Measurements from ENCODE around the gene CASR.

The CASR gene

DNA sequence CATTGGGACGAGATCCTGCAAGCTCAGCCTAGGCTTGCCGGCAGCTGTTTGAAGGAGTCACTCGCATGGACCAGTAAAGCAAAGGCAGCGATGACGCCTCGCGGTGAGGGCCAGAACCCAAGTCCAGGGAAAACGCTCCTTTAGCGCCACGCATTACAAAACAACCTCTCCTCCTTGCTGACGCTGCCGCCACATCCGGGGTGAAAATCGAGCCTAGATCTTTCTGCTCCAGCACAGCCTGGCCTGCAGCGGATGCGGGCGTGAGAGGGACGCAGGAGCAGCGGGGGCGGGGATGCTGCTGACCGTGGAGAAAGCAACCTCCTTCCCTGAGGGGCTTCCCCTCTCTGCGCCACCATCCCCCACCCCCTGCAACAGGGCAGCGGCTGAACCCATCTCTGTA lies 46.7 kb downstream of the CASR start:
- TF ChIP-seq, protein P1, sequence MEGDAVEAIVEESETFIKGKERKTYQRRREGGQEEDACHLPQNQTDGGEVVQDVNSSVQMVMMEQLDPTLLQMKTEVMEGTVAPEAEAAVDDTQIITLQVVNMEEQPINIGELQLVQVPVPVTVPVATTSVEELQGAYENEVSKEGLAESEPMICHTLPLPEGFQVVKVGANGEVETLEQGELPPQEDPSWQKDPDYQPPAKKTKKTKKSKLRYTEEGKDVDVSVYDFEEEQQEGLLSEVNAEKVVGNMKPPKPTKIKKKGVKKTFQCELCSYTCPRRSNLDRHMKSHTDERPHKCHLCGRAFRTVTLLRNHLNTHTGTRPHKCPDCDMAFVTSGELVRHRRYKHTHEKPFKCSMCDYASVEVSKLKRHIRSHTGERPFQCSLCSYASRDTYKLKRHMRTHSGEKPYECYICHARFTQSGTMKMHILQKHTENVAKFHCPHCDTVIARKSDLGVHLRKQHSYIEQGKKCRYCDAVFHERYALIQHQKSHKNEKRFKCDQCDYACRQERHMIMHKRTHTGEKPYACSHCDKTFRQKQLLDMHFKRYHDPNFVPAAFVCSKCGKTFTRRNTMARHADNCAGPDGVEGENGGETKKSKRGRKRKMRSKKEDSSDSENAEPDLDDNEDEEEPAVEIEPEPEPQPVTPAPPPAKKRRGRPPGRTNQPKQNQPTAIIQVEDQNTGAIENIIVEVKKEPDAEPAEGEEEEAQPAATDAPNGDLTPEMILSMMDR (IDR thresholded peaks at IDR 0.05; ENCODE audit: low read depth, low read length), result no peak
- no peak for DNase-seq (ENCODE audit: low read depth in 2 of 2)
- no peak overlapping the region for H3K4me3 ChIP-seq (replicated peaks in 1 of 2; ENCODE audit: low read depth in 2 of 2, low read length in 2 of 2)

DNA sequence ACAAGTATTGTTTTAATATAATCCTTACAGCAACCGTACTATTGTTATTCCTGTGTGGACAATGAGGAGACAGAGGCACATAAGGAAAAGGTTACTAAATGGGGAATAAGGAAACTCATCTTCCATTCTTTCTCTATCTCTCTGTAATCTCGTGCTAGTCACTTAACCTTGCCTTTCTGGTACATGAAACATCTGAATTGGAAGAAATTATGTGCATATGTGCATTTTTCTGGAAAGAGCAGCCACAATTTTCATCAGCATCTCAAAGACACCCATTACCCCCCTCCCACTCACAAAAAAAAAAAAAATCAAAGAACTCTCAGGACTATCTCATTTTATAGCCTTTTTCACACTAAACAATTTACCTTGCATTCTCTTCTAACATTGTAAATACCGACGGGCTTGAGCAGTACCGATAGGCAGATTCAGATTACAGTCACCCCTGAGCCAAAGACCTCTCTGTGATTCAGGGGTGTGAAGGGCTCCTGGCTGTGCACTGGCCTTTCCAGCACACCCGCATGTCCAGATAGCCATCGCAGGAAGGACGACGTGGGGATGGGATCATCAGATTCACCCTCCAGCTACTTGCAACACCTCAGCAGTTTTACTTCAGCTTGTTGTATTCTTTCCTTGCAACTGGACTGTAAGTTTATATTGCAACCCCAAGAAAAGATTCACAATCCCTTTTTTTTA lies 48.1 kb downstream of the CASR start:
- no peak for DNase-seq (ENCODE audit: low read depth in 2 of 2)
- TF ChIP-seq, protein P1 (IDR thresholded peaks at IDR 0.05; ENCODE audit: low read depth, low read length), result no peak
- H3K4me3 ChIP-seq (replicated peaks in 1 of 2; ENCODE audit: low read depth in 2 of 2, low read length in 2 of 2), result no peak overlapping the region

DNA sequence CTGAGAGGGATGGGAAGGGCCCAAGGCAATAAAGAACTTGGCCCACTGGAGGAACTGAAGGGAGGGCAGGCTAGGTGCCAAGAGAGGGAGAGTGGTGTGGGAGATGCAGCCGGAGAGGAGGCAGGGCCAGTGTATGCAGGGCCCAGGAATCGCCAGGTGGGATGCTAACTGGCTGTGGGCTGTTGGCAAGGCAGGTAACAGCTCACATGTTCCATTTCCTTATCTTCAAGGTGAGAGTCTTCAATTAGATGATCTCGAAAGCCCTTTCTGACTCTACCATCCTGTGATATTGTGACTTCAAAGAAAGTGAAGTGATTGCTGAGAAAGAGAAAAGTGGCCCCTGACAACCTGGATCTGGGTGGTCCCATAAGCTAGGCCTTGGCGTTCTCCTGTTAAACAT lies 49.0 kb downstream of the CASR start:
- TF ChIP-seq, protein P1 (IDR thresholded peaks at IDR 0.05; ENCODE audit: low read depth, low read length), result no peak
- DNase-seq (ENCODE audit: low read depth in 2 of 2), result no peak

DNA sequence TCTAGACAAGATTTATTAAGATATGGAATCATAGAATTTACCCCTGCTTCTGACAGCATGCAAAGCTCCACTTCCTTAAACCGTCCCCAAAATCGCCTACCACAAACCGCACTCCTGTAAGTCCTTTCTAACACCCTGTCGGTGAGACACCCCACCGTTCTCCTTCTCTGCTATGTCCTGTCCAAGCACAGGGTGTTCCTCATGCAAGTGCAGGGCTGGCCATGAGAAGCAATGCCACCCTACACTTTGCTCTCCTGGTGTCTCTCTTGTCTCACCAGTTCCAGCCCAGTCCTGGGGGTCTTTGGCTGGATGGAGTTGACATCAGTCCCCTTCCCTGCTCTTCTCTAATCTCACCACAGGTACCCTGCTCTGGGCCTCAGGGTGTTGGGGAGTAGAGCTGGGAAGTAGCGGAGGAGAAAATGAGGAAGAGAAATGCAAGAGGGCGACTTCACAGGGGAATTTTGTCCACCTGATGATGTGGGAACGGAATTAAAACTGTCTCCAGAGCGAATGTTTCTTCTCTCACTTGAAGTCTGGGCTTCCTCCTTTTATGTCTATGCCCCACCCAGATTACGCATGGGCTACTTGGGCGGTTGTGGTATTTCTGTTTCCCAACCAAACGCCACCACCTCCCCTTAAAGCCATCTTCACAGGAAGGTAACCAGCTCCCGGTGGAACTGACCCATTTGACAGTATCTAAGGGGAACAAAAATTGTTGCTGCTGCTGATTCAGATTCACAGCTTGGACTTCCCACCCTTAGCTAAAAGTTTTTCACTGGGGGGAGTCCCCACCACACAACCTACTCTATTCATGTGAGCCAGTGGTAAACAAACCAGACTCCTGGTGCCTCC lies 49.9 kb downstream of the CASR start:
- DNase-seq (ENCODE audit: low read depth in 2 of 2), result no peak
- TF ChIP-seq, protein P1 (IDR thresholded peaks at IDR 0.05; ENCODE audit: low read depth, low read length), result no peak
- no peak overlapping the region for H3K4me3 ChIP-seq (replicated peaks in 1 of 2; ENCODE audit: low read depth in 2 of 2, low read length in 2 of 2)

More for the DNA sequence above, 49.0 kb downstream of the CASR start:
- no peak overlapping the region for H3K4me3 ChIP-seq (replicated peaks in 1 of 2; ENCODE audit: low read depth in 2 of 2, low read length in 2 of 2)

DNA sequence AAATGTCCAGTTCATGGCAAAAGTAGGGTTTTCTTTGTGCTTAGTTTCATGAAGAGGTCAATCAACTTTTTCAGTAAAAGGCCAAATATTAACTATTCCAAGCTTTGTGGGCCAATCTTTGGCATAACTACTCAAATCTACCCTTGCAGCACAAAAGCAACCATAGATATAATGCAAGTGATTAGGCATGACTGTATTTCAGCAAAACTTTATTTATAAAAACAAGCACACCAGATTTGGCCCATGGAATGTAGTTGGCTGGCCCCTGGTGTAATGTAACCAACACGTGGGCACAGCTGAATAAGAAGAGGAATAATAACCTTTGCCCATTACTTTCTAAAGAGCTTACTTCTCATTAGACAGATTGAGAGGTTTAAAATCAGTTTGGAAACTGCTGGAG lies 50.6 kb downstream of the CASR start:
- TF ChIP-seq, protein P1 (IDR thresholded peaks at IDR 0.05; ENCODE audit: low read depth, low read length), result no peak
- no peak overlapping the region for H3K4me3 ChIP-seq (replicated peaks in 1 of 2; ENCODE audit: low read depth in 2 of 2, low read length in 2 of 2)
- DNase-seq (ENCODE audit: low read depth in 2 of 2), result no peak

DNA sequence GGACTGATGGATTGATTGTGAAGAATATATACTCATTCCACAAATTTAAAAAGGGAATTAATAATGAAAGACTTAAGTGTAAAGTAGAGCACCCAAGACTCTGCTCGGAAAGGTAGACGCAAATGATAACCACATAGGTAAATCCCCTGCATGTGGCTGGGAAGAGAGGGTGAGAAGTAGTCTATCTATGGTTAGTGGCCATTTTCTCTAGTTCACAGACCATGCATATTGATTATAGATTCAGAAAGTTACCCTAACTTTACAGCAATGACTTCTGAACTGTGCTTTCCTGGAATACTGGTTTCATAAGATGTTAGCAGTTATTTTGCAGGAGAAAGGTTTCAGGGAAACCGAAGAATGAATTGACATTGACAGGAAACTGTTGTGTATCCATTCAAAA lies 51.7 kb downstream of the CASR start:
- no peak overlapping the region for H3K4me3 ChIP-seq (replicated peaks in 1 of 2; ENCODE audit: low read depth in 2 of 2, low read length in 2 of 2)
- no peak for DNase-seq (ENCODE audit: low read depth in 2 of 2)
- TF ChIP-seq, protein P1 (IDR thresholded peaks at IDR 0.05; ENCODE audit: low read depth, low read length), result no peak

Measured in cardiac fibroblast (primary cell).